ENCODE data around the gene DLGAP1. TPM values are rescaled to one million over a fixed set of nuclear protein-coding genes. Genes with fewer than 3 reads are reported as not detected.

DLGAP1 gene
- total RNA-seq, 1 donor from 2014 or later = 0.05 TPM

DNA sequence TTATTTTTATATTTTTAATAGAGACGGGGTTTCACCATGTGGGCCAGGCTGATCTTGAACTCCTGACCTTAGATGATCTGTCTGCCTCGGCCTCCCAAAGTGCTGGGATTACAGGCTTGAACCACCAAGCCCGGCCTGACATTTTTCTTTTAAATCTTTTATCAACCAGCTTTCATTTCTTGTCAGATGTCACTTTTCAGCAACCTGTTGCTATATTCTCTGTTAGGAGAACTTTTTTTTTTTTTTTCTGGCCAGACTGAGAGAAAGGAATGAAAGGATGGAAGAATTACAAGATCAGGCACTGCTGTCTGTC is 858.8 kb downstream of the DLGAP1 start:
- no peak for DNase-seq
- no peaks in the 10 kb centered on the region for H3K36me3 ChIP-seq
- H3K4me3 ChIP-seq = peak overlapping the region; percentile 64
- H3K4me1 ChIP-seq = peaks cover 54% of the 10 kb centered on the region
- TF ChIP-seq CTCF (IDR thresholded peaks at IDR 0.05; ENCODE audit: borderline replicate concordance) = no peak
- peak overlapping the region; percentile 99 for H3K27ac ChIP-seq (replicated peaks)
- H3K9me3 ChIP-seq (replicated peaks) = no peaks in the 10 kb centered on the region
- intact Hi-C loops (cut with micrococcal nuclease) = no loop called here
- no peaks in the 10 kb centered on the region for H3K27me3 ChIP-seq (ENCODE audit: low read depth)

DNA sequence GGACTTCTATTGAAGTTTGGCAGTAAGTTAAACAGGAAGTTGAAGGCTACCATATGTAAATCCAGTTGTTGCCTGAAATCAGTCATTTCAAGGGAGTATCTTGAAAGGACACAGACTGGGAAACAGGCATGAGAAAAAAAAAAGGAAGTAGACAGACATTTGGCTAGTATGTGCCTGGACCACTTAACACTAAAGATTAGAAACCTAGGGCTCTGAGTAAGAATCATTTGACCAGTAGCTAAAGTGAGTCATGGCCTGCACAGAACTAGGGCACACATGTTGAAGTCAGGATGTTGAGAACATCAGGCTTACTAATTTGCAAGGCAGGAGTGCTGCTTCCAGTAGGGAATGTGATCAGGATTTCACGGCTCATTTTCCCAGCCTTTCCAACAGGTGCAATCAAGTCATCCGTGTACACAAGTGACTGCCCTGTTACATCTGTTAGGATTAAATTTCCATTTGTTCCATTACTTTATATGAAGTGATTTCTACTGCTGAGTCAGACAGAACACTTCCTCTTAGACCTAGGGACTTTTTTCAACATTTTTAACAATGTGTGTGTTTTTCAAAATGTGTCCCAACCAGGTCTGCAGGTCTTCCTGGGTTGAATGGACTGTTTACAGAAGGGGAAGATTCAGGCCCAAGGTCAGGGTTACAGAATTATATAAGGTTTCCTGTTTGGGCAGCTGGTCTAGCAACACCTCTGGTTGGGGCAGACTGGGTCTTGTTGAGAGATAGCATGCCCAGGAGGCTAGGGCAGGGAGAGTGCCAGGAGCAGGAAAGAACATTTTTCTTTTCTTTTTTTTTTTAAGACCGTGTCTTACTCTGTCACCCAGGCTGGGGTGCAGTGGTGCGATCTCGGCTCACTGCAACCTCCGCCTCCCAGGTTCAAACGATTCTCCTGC is 859.5 kb downstream of the DLGAP1 start:
- TF ChIP-seq CTCF (IDR thresholded peaks at IDR 0.05; ENCODE audit: borderline replicate concordance) = no peak
- H3K4me3 ChIP-seq = peak overlapping the region; percentile 64
- H3K4me1 ChIP-seq = peaks cover 54% of the 10 kb centered on the region
- H3K27ac ChIP-seq (replicated peaks) = peak overlapping the region; percentile 99
- intact Hi-C loops (cut with micrococcal nuclease) = no loop called here
- no peaks in the 10 kb centered on the region for H3K36me3 ChIP-seq
- H3K9me3 ChIP-seq (replicated peaks) = no peaks in the 10 kb centered on the region
- DNase-seq = no peak
- no peaks in the 10 kb centered on the region for H3K27me3 ChIP-seq (ENCODE audit: low read depth)

GRCh38 chr18:3594760-3595368 is 860.2 kb downstream of the DLGAP1 start:
- Histone ChIP-seq H3K4me3 (peak overlapping the region; percentile 64), H3K36me3 (no peaks in the 10 kb centered on the region), H3K27ac (replicated peaks) (peak overlapping the region; percentile 99), H3K4me1 (peaks cover 54% of the 10 kb centered on the region), H3K27me3 (ENCODE audit: low read depth) (no peaks in the 10 kb centered on the region), H3K9me3 (replicated peaks) (no peaks in the 10 kb centered on the region)
- peak; percentile 32 for DNase-seq
- intact Hi-C loops (cut with micrococcal nuclease) = loop anchor here (5.0 kb wide), 2 partner anchors 72 to 138 kb away; no protein-coding TSS in a partner anchor
- no peak for TF ChIP-seq CTCF (IDR thresholded peaks at IDR 0.05; ENCODE audit: borderline replicate concordance)

DNA sequence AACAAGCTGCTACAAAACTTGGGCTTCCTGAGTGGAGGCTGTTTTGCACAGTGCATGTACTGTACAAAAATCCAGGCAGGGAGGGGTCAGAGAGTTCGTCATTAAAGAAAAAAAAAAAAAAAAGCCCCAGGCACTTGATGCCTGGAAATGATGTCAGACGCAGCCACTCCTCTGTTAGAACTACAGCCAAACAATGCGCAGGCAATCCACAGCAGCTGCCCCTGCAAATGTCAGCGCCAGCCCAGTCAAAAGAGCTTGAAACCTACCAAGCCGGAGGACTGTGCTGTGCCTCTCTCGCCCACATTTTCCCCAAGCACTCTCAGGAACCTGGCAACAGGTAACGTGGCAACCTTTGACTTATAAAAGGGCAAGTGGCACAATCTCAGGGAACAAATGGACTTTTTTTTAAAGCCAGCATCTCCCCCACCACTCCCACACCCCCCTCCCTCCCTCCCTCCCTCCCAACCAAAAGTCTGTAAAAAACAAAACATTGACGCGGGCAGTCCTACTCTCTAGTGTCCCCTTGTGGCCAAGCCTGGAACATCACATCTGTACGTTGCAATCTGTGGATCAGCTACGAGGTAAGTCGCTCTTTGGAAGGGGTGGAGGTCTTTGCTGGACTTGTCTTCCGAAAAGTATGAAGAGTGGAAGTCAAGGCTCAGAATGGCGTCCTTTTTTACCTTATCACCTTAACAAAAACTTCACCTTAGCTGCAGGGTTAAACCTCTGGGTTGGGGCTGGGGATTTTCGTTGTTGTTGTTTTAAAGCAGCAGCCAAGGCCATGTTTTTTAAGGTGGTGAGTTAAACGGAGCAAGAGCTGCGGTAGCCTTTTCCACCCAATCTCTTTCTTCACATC is 861.0 kb downstream of the DLGAP1 start:
- TF ChIP-seq CTCF (IDR thresholded peaks at IDR 0.05; ENCODE audit: borderline replicate concordance) = peak; percentile 87
- DNase-seq = peak; percentile 80
- Histone ChIP-seq H3K27ac (replicated peaks) (peak overlapping the region; percentile 99), H3K9me3 (replicated peaks) (no peaks in the 10 kb centered on the region), H3K36me3 (no peaks in the 10 kb centered on the region), H3K4me3 (peak overlapping the region; percentile 64), H3K27me3 (ENCODE audit: low read depth) (no peaks in the 10 kb centered on the region), H3K4me1 (peaks cover 54% of the 10 kb centered on the region)
- intact Hi-C loops (cut with micrococcal nuclease) = loop anchor here (5.0 kb wide), 2 partner anchors 73 to 137 kb away; no protein-coding TSS in a partner anchor

DNA sequence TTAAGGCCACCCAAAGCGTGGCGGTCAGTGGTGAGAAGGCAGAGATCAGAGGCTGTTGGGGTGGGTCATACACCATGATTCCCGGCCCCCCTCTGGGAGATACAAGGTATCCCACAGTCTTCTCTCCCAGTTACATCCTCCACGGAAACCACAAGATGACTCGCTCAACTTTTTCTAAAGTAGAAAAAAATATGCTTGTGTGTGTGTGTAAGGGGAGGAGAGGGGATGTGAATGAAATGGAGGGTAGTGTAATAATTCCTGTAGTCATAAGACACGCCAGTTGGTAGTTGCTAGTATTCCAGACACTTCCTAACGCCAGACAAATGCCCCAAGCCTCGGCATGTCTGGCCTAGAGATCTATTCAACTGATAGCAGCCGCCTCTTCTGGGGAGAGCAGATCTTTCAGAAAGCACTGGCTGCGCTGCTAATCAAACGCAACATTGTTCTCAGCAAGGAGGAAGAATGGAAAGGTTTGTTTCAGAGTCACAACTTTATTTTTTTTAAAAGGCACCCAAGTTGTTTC is 861.7 kb downstream of the DLGAP1 start:
- Histone ChIP-seq H3K27me3 (ENCODE audit: low read depth) (no peaks in the 10 kb centered on the region), H3K4me1 (peaks cover 51% of the 10 kb centered on the region), H3K27ac (replicated peaks) (peak overlapping the region; percentile 99), H3K36me3 (no peaks in the 10 kb centered on the region), H3K9me3 (replicated peaks) (no peaks in the 10 kb centered on the region), H3K4me3 (peak overlapping the region; percentile 64)
- no peak for TF ChIP-seq CTCF (IDR thresholded peaks at IDR 0.05; ENCODE audit: borderline replicate concordance)
- DNase-seq = no peak
- intact Hi-C loops (cut with micrococcal nuclease) = loop anchor here (5.0 kb wide), 2 partner anchors 74 to 136 kb away; no protein-coding TSS in a partner anchor
